Effector memory CD4-positive, alpha-beta T cell (primary cell): ENCODE data around the gene KRT10.
"Not testable (repeated sequence)": the region's sequence is repeated elsewhere in the genome, so short reads cannot be mapped to it uniquely, and the experiment has no call there.

ENCODE experiments used
- DNase-seq, 3 donors: peaks; one replicate each; pipeline ENCODE4 v3.0.0-alpha.2; 2020
- H3K27ac ChIP-seq: 2 replicates; pipeline ENCODE4 v1.7.0; 2013; ENCODE audit warnings: mild to moderate bottlenecking, low read length, moderate library complexity; ENCODE audit not compliant: insufficient read depth, poor library complexity, severe bottlenecking
- H3K27me3 ChIP-seq: replicated peaks from 2 replicates; pipeline ENCODE4 v1.7.0; 2013; ENCODE audit warnings: mild to moderate bottlenecking, low read length; ENCODE audit not compliant: insufficient read depth, control insufficient read depth, poor library complexity, severe bottlenecking
- H3K36me3 ChIP-seq: 2 replicates; pipeline ENCODE4 v1.7.0; 2013; ENCODE audit warnings: mild to moderate bottlenecking, low read length, moderate library complexity; ENCODE audit not compliant: control insufficient read depth, insufficient read depth
- H3K4me1 ChIP-seq: 2 replicates; pipeline ENCODE4 v1.7.0; 2013; ENCODE audit warnings: low read length, mild to moderate bottlenecking; ENCODE audit not compliant: control insufficient read depth, insufficient read depth, poor library complexity, severe bottlenecking
- H3K4me3 ChIP-seq: 2 replicates; pipeline ENCODE4 v1.7.0; 2013; ENCODE audit warnings: low read length, low read depth, mild to moderate bottlenecking; ENCODE audit not compliant: insufficient read depth, poor library complexity, severe bottlenecking
- H3K9me3 ChIP-seq: 2 replicates; pipeline ENCODE4 v1.7.0; 2013; ENCODE audit warnings: mild to moderate bottlenecking, low read length, moderate library complexity; ENCODE audit not compliant: control insufficient read depth

Gene KRT10

GRCh38 chr17:40820228-40820838 is 2.1 kb downstream of the KRT10 start:
- Histone ChIP-seq H3K9me3 (no peaks in the 10 kb centered on the region), H3K27me3 (no peaks in the 10 kb centered on the region), H3K36me3 (peaks cover 3% of the 10 kb centered on the region), H3K4me3 (no peak overlapping the region), H3K4me1 (peaks cover 3% of the 10 kb centered on the region), H3K27ac (no peak overlapping the region)
- no peak for DNase-seq

- Histone ChIP-seq H3K4me1 (peaks cover 3% of the 10 kb centered on the region), H3K9me3 (no peaks in the 10 kb centered on the region), H3K36me3 (peaks cover 3% of the 10 kb centered on the region), H3K4me3 (peak overlapping the region; percentile 43), H3K27ac (no peak overlapping the region), H3K27me3 (no peaks in the 10 kb centered on the region)
- no peak for DNase-seq
These were observed 2.8 kb downstream of the KRT10 start for GRCh38 chr17:40819528-40820125.

- Histone ChIP-seq H3K9me3 (no peaks in the 10 kb centered on the region), H3K27me3 (no peaks in the 10 kb centered on the region), H3K36me3 (peaks cover 3% of the 10 kb centered on the region), H3K4me1 (peaks cover 3% of the 10 kb centered on the region), H3K4me3 (peak overlapping the region; percentile 60), H3K27ac (peak overlapping the region; percentile 73)
- peak; percentile 74 to 77 (median 77) for DNase-seq
These were observed 3.5 kb downstream of the KRT10 start for GRCh38 chr17:40818733-40819527.

GRCh38 chr17:40818343-40818732 is 4.1 kb downstream of the KRT10 start:
- peaks cover 3% of the 10 kb centered on the region for H3K4me1 ChIP-seq
- no peak for DNase-seq
- H3K27ac ChIP-seq = peak overlapping the region; percentile 73
- peak overlapping the region; percentile 60 for H3K4me3 ChIP-seq
- no peaks in the 10 kb centered on the region for H3K27me3 ChIP-seq
- no peaks in the 10 kb centered on the region for H3K9me3 ChIP-seq
- peaks cover 3% of the 10 kb centered on the region for H3K36me3 ChIP-seq

- Histone ChIP-seq H3K36me3 (peaks cover 3% of the 10 kb centered on the region), H3K4me1 (peaks cover 3% of the 10 kb centered on the region), H3K4me3 (no peak overlapping the region), H3K9me3 (no peaks in the 10 kb centered on the region), H3K27me3 (no peaks in the 10 kb centered on the region), H3K27ac (no peak overlapping the region)
- no peak for DNase-seq
These were observed 5.2 kb downstream of the KRT10 start for GRCh38 chr17:40817103-40817682.

- peaks cover 1% of the 10 kb centered on the region for H3K27me3 ChIP-seq
- no peak overlapping the region for H3K4me3 ChIP-seq
- peaks cover 3% of the 10 kb centered on the region for H3K4me1 ChIP-seq
These were observed 5.8 kb downstream of the KRT10 start for GRCh38 chr17:40816569-40816968.

GRCh38 chr17:40815381-40815780 is 7.0 kb downstream of the KRT10 start:
- Histone ChIP-seq H3K9me3 (no peaks in the 10 kb centered on the region), H3K36me3 (peaks cover 3% of the 10 kb centered on the region), H3K27me3 (peaks cover 7% of the 10 kb centered on the region), H3K4me1 (peaks cover 3% of the 10 kb centered on the region), H3K4me3 (no peak overlapping the region), H3K27ac (no peak overlapping the region)
- no peak for DNase-seq

More at GRCh38 chr17:40816569-40816968, 5.8 kb downstream of the KRT10 start:
- no peaks in the 10 kb centered on the region for H3K9me3 ChIP-seq
- no peak for DNase-seq
- H3K27ac ChIP-seq = no peak overlapping the region
- H3K36me3 ChIP-seq = peaks cover 3% of the 10 kb centered on the region

GRCh38 chr17:40814657-40815056 is 7.8 kb downstream of the KRT10 start:
- not testable (repeated sequence) for H3K4me3 ChIP-seq, H3K27me3 ChIP-seq, H3K9me3 ChIP-seq, H3K27ac ChIP-seq, H3K36me3 ChIP-seq, DNase-seq, H3K4me1 ChIP-seq

GRCh38 chr17:40813804-40814203 is 8.6 kb downstream of the KRT10 start:
- Histone ChIP-seq H3K9me3 (no peaks in the 10 kb centered on the region), H3K36me3 (peaks cover 3% of the 10 kb centered on the region), H3K27me3 (peaks cover 7% of the 10 kb centered on the region), H3K27ac (no peak overlapping the region), H3K4me1 (peaks cover 3% of the 10 kb centered on the region), H3K4me3 (no peak overlapping the region)
- DNase-seq = no peak

- Histone ChIP-seq H3K9me3 (no peaks in the 10 kb centered on the region), H3K27me3 (peaks cover 7% of the 10 kb centered on the region), H3K27ac (no peak overlapping the region), H3K4me1 (no peaks in the 10 kb centered on the region), H3K4me3 (no peak overlapping the region), H3K36me3 (peaks cover 3% of the 10 kb centered on the region)
- no peak for DNase-seq
These were observed 9.8 kb downstream of the KRT10 start for GRCh38 chr17:40812639-40813038.
